Neural cell (in vitro differentiated cells): ENCODE data around the gene MCHR2. TPM values are rescaled to one million over a fixed set of nuclear protein-coding genes. Genes with fewer than 3 reads are reported as not detected.

ENCODE experiments used
- H2AFZ ChIP-seq: fragments of 200-600, 300-800 bp; sonication (generic), shearing (Covaris generic); 2 replicates; pipeline ENCODE4 v1.6.0; 2014; ENCODE audit warnings: low read depth, mild to moderate bottlenecking, antibody characterized with exemption, low read length, moderate library complexity
- H3F3A ChIP-seq: fragments of 200-600 bp; shearing (Covaris generic); 2 replicates; pipeline ENCODE4 v1.6.1; 2016; ENCODE audit warnings: mild to moderate bottlenecking, moderate library complexity, mixed read lengths, antibody characterized with exemption, low read length; ENCODE audit not compliant: insufficient read depth, poor library complexity, severe bottlenecking
- H3K27ac ChIP-seq: fragments of 200-600, 300-800 bp; sonication (generic), shearing (Covaris generic); 2 replicates; pipeline ENCODE4 v1.5.1; 2014; ENCODE audit warnings: mild to moderate bottlenecking, low read length, moderate library complexity
- H3K27me3 ChIP-seq: fragments of 300-800, 200-600 bp; sonication (generic), shearing (Covaris generic); 2 replicates; pipeline ENCODE4 v1.6.0; 2014; ENCODE audit warnings: mild to moderate bottlenecking, low read depth, low read length, moderate library complexity; ENCODE audit not compliant: insufficient read depth
- H3K36me3 ChIP-seq: fragments of 300-800, 200-600 bp; sonication (generic), shearing (Covaris generic); 2 replicates; pipeline ENCODE4 v1.5.1; 2014; ENCODE audit warnings: mild to moderate bottlenecking, antibody characterized with exemption, low read length, moderate library complexity; ENCODE audit not compliant: insufficient read depth
- H3K4me2 ChIP-seq: fragments of 300-800, 200-600 bp; sonication (generic), shearing (Covaris generic); 2 replicates; pipeline ENCODE4 v1.6.0; 2014; ENCODE audit warnings: mild to moderate bottlenecking, low read length
- H3K4me3 ChIP-seq: fragments of 300-800, 200-600 bp; sonication (generic), shearing (Covaris generic); 2 replicates; pipeline ENCODE4 v1.5.1; 2014; ENCODE audit warnings: mild to moderate bottlenecking, low read length, moderate library complexity
- H3K79me2 ChIP-seq: fragments of 200-600 bp; shearing (Covaris generic); replicated peaks from 2 replicates; pipeline ENCODE4 v1.6.0; 2014; ENCODE audit warnings: mild to moderate bottlenecking, low read length, moderate library complexity; ENCODE audit not compliant: insufficient read depth
- H3K9ac ChIP-seq: fragments of 300-800, 200-600 bp; sonication (generic), shearing (Covaris generic); 2 replicates; pipeline ENCODE4 v1.6.1; 2016; ENCODE audit warnings: mild to moderate bottlenecking, low read length, mixed read lengths
- H3K9me2 ChIP-seq: fragments of 200-600 bp; shearing (Covaris generic); 2 replicates; pipeline ENCODE4 v1.6.1; 2016; ENCODE audit warnings: mild to moderate bottlenecking, low read length, mixed read lengths; ENCODE audit not compliant: insufficient read depth
- H3K9me3 ChIP-seq: fragments of 200-600, 300-800 bp; sonication (generic), shearing (Covaris generic); 2 replicates; pipeline ENCODE4 v1.6.1; 2016; ENCODE audit warnings: mild to moderate bottlenecking, mixed run types, low read length, moderate library complexity, mixed read lengths
- H4K20me1 ChIP-seq: fragments of 200-600 bp; shearing (Covaris generic); 2 replicates; pipeline ENCODE4 v1.6.1; 2016; ENCODE audit warnings: mild to moderate bottlenecking, mixed run types; ENCODE audit not compliant: insufficient read depth
- CTCF ChIP-seq: fragments of 450-650 bp; IDR thresholded peaks from 2 replicates; pipeline ENCODE4 v1.5.1; 2014; ENCODE audit warnings: antibody characterized with exemption, mild to moderate bottlenecking, moderate library complexity; ENCODE audit not compliant: poor library complexity, severe bottlenecking
- EP300 ChIP-seq: fragments of 450-650 bp; conservative IDR thresholded peaks from 2 replicates; pipeline ENCODE4 v1.6.1; 2014; ENCODE audit warnings: antibody characterized with exemption, mild to moderate bottlenecking, moderate library complexity; ENCODE audit not compliant: poor library complexity, severe bottlenecking
- EZH2 ChIP-seq: fragments of 200-600, 300-800 bp; shearing (Covaris generic), sonication (generic); IDR thresholded peaks from 2 replicates; pipeline ENCODE4 v1.6.1; 2014; ENCODE audit warnings: antibody characterized with exemption, low read length, borderline replicate concordance, mild to moderate bottlenecking; ENCODE audit not compliant: insufficient read depth, poor library complexity, severe bottlenecking
- MXI1 ChIP-seq: fragments of 450-650 bp; conservative IDR thresholded peaks from 2 replicates; pipeline ENCODE4 v1.6.1; 2014; ENCODE audit warnings: antibody characterized with exemption, mild to moderate bottlenecking; ENCODE audit not compliant: poor library complexity, severe bottlenecking
- POLR2AphosphoS5 ChIP-seq: IDR thresholded peaks from 2 replicates; pipeline ENCODE4 v1.6.1; 2012
- RAD21 ChIP-seq: fragments of 450-650 bp; conservative IDR thresholded peaks from 2 replicates; pipeline ENCODE4 v1.6.1; 2014; ENCODE audit warnings: antibody characterized with exemption, mild to moderate bottlenecking, moderate library complexity
- REST ChIP-seq: IDR thresholded peaks from 2 replicates; pipeline ENCODE4 v1.6.1; 2012; ENCODE audit warnings: borderline replicate concordance
- SMC3 ChIP-seq: fragments of 450-650 bp; conservative IDR thresholded peaks from 2 replicates; pipeline ENCODE4 v1.6.1; 2014; ENCODE audit warnings: antibody characterized with exemption, mild to moderate bottlenecking, moderate library complexity; ENCODE audit not compliant: poor library complexity
- TAF1 ChIP-seq: IDR thresholded peaks from 2 replicates; pipeline ENCODE4 v1.6.1; 2012; ENCODE audit warnings: low read depth
- polyA plus RNA-seq: library from polyadenylated mRNA; depleted of rRNA; stranded (reverse); fragments of >200 nt; gene quantifications from 2 replicates; pipeline ENCODE4 v1.2.3, GENCODE V29; 2014

MCHR2 gene
- polyA plus RNA-seq, 1 donor from 2014 or later = not detected

- no peak overlapping the region for H3K4me3 ChIP-seq
- H4K20me1 ChIP-seq = no peaks in the 10 kb centered on the region
- H3K27me3 ChIP-seq = no peaks in the 10 kb centered on the region
- no peak overlapping the region for H2AFZ ChIP-seq
- no peaks in the 10 kb centered on the region for H3F3A ChIP-seq
- H3K79me2 ChIP-seq = no peaks in the 10 kb centered on the region
- H3K9me3 ChIP-seq = no peaks in the 10 kb centered on the region
- H3K27ac ChIP-seq = no peak overlapping the region
- no peaks in the 10 kb centered on the region for H3K36me3 ChIP-seq
- H3K9me2 ChIP-seq = no peaks in the 10 kb centered on the region
- TF ChIP-seq REST = no peak
- TF ChIP-seq EP300 = no peak
- no peak for TF ChIP-seq CTCF
- no peak for TF ChIP-seq MXI1
- TF ChIP-seq TAF1 = no peak
- no peak for TF ChIP-seq RAD21
- no peak for TF ChIP-seq POLR2AphosphoS5
- no peak for TF ChIP-seq SMC3
- TF ChIP-seq EZH2 = no peak
- H3K9ac ChIP-seq = no peak overlapping the region
- no peak overlapping the region for H3K4me2 ChIP-seq
These were observed 111.8 kb downstream of the MCHR2 start for GRCh38 chr6:99882128-99882702.

GRCh38 chr6:99879431-99879830 is 114.6 kb downstream of the MCHR2 start:
- no peak overlapping the region for H3K4me3 ChIP-seq
- H3K27me3 ChIP-seq = no peaks in the 10 kb centered on the region
- no peaks in the 10 kb centered on the region for H3F3A ChIP-seq
- H3K9me2 ChIP-seq = no peaks in the 10 kb centered on the region
- no peaks in the 10 kb centered on the region for H3K79me2 ChIP-seq
- H4K20me1 ChIP-seq = no peaks in the 10 kb centered on the region
- no peaks in the 10 kb centered on the region for H3K9me3 ChIP-seq
- no peaks in the 10 kb centered on the region for H3K36me3 ChIP-seq
- H3K27ac ChIP-seq = no peak overlapping the region
- no peak for TF ChIP-seq EZH2
- no peak for TF ChIP-seq RAD21
- no peak for TF ChIP-seq REST
- no peak for TF ChIP-seq CTCF
- TF ChIP-seq MXI1 = no peak
- no peak for TF ChIP-seq TAF1
- no peak for TF ChIP-seq POLR2AphosphoS5
- TF ChIP-seq EP300 = no peak
- no peak for TF ChIP-seq SMC3
- H2AFZ ChIP-seq = no peak overlapping the region
- no peak overlapping the region for H3K4me2 ChIP-seq
- H3K9ac ChIP-seq = no peak overlapping the region
